GM12892 (cell line): Measurements from ENCODE around the gene TSPAN5.

Source experiments
- DNase-seq: peaks from one replicate; pipeline ENCODE4 v3.0.0; 2011; ENCODE audit not compliant: insufficient read length
- FAIRE-seq: peaks from 2 replicates; lab custom pipeline; 2011; peaks lifted over from hg19 to GRCh38; lab: Jason Lieb, UNC
- POLR2A ChIP-seq: IDR thresholded peaks from 2 replicates; pipeline ENCODE4 v1.6.1; 2011; ENCODE audit warnings: low read depth, low read length, control low read depth
- POLR2AphosphoS5 ChIP-seq: IDR thresholded peaks from 2 replicates; pipeline ENCODE4 v1.6.1; 2011; ENCODE audit warnings: low read depth, low read length, control low read depth
- TAF1 ChIP-seq: IDR thresholded peaks from 2 replicates; pipeline ENCODE4 v1.6.1; 2011; ENCODE audit warnings: low read depth, mild to moderate bottlenecking, control low read depth, low read length, borderline replicate concordance

Gene TSPAN5

DNA sequence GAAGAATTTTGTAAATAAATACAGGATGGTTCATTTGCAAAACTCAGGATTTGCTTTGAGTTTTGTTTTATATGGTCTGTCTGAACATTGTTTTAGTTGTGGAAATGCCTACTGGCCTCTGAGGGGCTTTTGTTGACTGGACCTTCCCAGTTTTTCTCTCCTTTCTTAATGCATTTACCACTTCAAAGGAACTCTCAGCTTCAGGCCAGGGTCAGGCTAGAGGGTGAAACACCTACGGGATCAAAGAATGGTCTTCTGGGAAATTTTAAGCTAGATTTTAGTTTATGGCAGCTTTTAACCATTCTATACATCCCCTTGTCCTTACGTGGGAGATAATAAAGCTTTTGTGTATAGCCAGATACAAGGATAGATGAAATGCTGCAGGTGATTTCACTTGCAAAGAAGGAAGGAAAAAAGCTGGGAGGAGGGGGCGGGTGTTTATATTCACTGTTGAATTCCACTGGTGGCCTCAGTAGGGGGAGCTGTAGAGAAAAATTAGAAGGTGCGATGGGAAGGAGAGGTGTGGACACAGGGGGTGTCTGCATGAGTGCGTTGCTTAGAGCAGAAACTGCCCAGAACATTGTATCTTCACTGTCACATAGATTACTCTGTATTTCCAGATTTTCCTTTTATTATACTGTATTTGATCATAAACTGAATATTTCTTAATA, 151.8 kb downstream of the TSPAN5 start:
- TF ChIP-seq POLR2AphosphoS5, result no peak
- TF ChIP-seq POLR2A, result no peak
- TF ChIP-seq TAF1, result no peak
- FAIRE-seq, result no peak
- no peak for DNase-seq

DNA sequence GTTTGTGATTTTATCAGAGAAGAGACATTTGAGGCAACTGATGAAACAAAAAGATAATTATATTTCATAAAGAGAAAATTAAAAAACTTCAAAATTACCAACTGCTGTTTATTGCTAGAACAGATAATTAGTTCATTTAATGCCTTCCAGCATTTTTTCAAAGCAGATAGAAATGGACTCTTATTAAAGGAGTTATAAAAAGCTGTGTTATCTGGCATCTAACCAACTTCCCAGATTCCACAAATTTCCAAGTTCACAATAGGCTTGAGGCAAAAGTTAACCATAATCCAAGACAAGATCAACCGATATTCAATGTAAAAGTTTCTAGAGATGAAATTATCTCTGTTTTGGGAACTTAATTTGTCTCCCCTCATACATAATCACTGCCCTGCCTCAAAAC, 152.4 kb downstream of the TSPAN5 start:
- TF ChIP-seq TAF1, result no peak
- no peak for TF ChIP-seq POLR2A
- no peak for TF ChIP-seq POLR2AphosphoS5
- FAIRE-seq, result no peak
- DNase-seq, result no peak

DNA sequence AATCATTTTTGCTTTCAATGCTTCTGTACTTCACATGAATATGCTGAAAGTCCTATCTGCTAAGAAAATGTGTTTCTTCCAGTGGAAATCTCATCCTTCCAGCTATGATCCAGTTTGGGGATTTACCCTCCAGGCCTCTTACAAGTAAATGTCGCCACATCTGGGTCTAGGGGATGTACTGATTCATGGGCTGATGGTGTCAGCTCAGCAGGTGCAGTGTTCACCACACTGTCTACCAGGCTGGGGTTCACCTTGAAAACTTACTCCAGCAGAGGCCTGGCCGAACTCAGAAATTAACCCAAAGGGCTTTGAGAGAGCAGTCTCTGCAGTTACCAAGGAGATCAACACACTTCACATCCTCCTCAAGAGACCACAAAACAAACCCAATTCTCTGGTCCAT, 154.3 kb downstream of the TSPAN5 start:
- no peak for TF ChIP-seq TAF1
- no peak for TF ChIP-seq POLR2A
- TF ChIP-seq POLR2AphosphoS5, result no peak
- DNase-seq (no peak), FAIRE-seq (no peak)

DNA sequence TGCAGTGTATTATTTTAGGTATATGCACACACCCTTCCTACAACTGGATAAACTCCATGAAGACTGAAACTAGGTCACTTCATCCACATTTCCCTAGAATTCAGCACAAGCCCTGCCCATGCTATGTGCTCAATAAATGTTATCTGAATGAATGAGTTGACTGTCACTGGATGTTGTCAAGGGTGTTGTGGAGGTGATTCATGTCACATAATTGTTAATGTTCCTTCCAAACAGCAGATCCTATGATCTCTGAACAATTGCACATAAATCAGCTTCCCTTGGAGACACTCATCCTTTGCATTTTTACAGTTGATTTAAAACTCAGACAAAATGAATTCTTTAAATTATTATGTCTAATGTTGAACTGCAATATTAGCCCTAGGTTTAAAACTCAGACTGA, 154.7 kb downstream of the TSPAN5 start:
- TF ChIP-seq POLR2A (no peak), POLR2AphosphoS5 (no peak), TAF1 (no peak)
- no peak for FAIRE-seq
- DNase-seq, result no peak

DNA sequence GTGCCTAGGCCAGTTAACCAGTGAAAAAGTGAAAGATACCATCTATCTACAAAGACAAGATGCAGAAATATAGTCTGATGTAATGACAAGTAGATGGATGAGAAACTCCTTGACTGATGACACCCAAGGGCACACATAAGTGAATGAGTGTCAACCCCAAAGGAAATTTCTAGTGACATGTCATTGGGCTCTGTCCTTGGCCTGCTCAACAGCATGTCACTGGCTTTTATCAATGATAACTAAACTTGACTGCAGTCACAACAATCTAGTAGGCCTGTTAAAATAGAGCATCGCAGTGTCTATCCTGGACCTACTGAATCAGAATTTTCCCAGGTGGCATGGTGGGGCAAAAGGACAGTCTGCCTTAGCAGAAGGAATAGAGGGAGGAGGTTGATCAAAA, 155.8 kb downstream of the TSPAN5 start:
- DNase-seq, result no peak
- no peak for FAIRE-seq
- TF ChIP-seq POLR2AphosphoS5, result no peak
- TF ChIP-seq TAF1, result no peak
- no peak for TF ChIP-seq POLR2A

DNA sequence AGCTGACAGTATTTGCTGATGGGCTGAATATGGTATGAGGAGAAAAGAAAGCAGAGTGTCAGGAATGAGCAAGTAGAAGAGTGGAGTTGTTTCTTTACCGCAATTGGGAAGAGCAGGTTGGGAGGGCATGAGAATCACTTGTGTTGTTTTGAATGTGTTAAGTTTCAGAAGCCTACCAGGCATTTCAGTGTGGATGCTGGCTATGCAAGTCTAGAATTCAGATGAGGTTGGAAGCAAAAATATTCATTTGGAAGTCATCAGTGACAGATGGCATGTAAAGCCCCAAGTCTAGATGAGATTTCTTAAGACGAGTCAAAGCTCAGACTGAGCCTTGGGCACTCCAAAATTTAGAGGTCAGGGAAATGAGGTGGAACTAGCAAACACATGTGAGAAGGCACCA, 156.4 kb downstream of the TSPAN5 start:
- FAIRE-seq, result no peak
- TF ChIP-seq POLR2A, result no peak
- TF ChIP-seq TAF1, result no peak
- no peak for TF ChIP-seq POLR2AphosphoS5

DNA sequence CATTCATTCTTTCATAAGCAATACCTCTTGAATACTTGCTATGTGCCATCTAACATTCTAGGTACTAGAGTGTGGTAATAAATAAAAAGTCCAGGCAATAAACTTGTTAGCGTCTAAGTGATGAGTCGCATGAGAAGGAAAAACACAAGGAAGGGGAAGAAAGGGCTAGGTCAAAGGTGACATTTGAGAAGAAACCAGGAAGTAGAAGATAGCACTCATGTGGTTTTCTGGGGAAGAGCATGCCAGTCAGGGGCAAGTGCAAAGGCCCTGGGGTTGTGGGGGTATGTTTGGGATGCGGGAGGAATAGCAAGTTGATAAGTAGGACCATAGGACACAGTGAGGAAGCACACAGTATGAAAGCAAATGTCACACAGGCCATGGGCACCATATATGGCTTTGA, 157.0 kb downstream of the TSPAN5 start:
- no peak for DNase-seq
- FAIRE-seq, result no peak
- TF ChIP-seq POLR2A, result no peak
- TF ChIP-seq POLR2AphosphoS5, result no peak
- TF ChIP-seq TAF1, result no peak

More for the DNA sequence above, 156.4 kb downstream of the TSPAN5 start:
- no peak for DNase-seq

DNA sequence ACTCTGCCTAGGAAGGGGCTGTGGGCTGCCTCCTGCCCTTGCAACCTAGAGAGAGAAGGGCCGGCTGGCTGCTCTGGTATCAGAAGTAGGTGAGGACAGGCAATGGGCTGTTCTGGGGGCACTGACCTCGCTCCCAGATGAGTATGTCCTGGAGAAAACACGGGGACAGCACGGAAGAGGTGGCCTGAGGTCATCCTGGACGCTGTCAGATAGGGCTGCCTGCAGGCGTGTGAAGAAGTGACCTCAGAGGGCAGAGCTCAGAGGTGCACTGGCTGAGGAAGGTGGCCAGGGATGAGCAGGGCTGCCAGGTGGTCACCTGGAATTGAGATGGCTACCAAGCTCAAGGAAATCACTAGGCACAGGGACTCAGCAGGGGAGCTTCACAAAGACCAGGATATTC, 159.6 kb downstream of the TSPAN5 start:
- no peak for TF ChIP-seq TAF1
- no peak for TF ChIP-seq POLR2AphosphoS5
- TF ChIP-seq POLR2A, result no peak
- FAIRE-seq (no peak), DNase-seq (no peak)

DNA sequence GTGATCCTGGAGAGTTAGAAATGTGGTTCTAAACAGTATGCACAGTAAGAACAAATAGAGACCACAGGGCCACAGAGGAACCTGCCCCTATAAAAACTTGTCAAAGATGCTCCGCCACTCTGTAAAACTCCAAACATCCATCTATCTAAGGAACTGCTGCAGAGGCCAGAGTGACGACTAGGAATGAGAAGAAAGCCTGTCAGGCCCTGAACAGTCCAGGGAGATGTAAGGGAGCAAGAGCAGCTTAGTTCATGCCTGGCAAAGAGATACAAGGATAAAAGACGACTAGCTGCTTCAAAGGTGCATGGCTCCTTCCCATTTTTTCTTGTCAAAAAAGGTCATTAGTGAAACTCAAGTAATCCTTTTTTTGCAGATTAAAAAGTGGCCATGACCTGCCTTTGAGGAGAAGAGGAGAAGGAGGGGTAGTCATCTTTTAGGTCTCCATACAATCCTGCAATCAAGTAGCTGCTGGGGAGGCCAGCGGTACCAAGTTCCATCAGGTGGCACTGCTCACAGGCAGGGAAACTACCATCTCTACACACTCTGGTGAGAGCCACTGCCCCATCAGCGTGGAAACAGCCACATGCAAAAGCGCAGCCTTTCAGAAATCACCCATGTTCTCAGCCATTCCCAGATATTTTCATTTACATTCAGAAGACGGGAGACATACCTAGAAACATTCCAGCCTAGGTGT, 162.1 kb downstream of the TSPAN5 start:
- TF ChIP-seq TAF1 (no peak), POLR2AphosphoS5 (no peak), POLR2A (no peak)
- no peak for FAIRE-seq

DNA sequence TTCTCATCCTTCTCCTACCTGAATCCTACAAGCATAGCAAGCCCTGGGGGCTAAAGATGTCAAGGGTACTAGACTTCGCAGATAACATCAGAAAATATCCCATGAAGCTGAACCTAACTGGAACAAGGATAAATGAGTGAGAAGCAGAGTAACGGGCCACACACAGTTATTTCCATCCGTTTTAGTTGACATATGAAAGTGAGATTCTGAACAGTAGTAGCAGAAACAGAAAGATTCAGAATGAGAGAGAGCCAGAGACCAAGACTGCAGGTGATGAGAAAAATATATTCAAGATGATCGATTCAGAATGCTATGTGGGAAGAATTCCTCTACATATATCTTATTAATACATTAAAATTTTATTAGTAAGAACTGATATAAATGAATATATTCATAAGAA, 165.1 kb downstream of the TSPAN5 start:
- DNase-seq (no peak), FAIRE-seq (peak; percentile 64)
- no peak for TF ChIP-seq POLR2A
- TF ChIP-seq POLR2AphosphoS5, result no peak
- TF ChIP-seq TAF1, result no peak

More for the DNA sequence above, 162.1 kb downstream of the TSPAN5 start:
- DNase-seq, result no peak

DNA sequence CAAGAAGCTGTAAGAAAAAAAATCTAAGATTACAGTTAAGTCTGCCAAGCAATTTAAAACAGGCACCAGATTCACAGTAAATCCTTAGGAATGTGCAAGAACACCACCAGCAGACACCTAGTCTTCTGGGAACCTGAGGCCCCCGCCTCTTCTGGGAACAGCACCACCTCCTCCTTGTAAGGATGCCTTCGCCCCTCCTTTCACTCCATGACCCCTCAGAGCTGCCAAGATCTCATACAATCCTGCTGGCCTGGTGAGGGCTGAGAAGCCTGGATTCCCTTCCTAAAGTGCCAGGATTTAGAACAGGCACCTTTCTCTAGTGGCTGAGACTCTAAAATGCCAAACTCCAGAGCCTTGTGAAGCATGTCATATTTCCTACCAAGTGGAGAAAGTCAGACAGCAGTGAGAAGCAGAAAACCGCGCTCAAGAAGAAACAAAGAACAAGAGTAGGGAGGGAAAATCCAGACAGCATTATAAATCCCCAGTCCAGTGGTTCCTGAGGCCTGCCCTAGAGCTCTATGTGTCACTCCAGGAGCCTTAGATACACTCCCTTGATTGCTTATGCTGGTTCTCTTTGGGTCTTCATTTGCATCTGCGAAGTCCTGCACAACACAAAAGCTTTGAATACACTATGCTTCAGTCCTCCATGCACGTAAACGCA, 166.4 kb downstream of the TSPAN5 start:
- FAIRE-seq (no peak), DNase-seq (no peak)
- TF ChIP-seq POLR2AphosphoS5 (no peak), TAF1 (no peak), POLR2A (no peak)
